Measurements from ENCODE around the gene OSTF1.

OSTF1 gene

DNA sequence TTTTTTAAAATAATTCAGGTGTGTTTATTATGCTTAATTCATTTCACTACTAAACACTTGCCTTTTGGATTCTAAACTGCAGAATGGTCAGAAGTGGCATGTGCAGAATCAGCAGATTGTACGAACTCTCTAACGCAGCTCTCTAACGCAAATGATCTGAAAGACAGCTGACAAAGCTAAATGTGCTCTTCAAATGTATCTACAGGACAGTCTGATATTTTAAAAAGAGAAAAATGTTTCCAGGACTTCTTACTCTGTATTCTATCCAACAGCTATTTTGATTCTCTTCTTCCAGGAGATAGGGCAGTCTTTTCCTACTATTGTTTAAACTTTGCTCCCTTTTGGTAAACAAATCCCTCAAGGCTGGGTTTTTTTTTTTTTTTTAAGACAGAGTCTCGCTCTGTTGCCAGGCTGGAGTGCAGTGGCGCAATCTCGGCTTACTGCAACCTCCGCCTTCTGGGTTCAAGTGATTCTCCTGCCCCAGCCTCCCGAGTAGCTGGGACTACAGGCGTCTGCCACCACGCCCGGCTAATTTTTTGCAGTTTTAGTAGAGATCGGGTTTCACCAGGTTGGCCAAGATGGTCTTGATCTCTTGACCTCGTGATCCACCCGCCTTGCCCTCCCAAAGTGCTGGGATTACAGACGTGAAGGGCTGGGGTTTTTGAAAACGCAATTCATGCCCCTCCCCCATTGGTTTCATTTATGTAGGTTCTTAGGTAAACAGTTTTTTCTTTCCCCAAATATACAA lies 1.6 kb upstream of the OSTF1 start:
- DNase-seq, result no peak

DNA sequence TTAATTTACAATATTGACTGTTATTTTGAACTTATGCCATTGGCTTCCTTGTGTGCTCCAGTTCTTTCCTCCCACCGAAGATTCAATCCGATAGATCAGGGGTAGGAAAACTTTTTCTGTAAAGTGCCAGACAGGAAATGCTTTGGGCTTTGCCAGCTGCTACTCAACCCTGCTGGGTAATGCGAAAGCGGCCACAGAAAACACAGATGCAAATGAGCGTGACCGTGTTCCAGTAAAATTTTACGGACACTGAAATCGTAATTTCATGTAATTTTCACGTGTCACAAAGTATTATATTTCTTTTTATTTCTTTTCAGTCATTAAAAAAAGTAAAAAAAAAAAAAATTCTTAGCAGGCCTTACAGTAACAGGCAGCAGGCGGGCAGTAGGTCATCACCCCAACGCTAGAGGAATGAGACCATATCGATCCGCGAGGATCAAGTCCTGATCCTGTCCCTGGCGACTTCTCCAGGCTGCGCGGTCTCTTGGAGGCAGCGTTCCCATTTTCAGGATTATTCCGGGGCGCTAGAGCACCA lies 958 bp upstream of the OSTF1 start:
- DNase-seq, result no peak

- no peak for DNase-seq
Observed at GRCh38 chr9:75088646-75089372, 495 bp downstream of the OSTF1 start.

- no peak for DNase-seq
Observed at GRCh38 chr9:75089373-75089766, 1.1 kb downstream of the OSTF1 start.

- DNase-seq, result no peak
Observed at GRCh38 chr9:75090579-75090978, 2.3 kb downstream of the OSTF1 start.

- DNase-seq, result no peak
Observed at GRCh38 chr9:75092766-75093165, 4.5 kb downstream of the OSTF1 start.

DNA sequence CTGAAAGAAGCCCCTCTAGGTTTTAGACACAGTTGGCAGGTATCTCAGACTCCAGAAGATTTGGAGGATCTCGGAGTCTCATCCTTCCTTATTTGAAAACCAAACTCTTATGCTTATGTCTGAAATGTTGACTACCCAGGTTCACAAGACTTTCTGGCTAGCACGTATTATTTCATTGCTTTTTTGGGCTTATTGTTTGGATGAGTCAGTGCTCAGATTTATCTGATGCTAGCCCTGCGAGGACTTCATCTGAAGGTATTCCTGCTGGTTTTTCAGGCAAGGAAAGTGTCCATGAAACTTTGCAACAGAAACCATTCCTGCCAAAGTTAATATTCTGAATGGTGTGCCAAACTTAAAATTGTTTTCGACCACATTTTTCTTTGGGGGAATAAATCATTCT lies 8.5 kb downstream of the OSTF1 start:
- DNase-seq, result no peak

DNA sequence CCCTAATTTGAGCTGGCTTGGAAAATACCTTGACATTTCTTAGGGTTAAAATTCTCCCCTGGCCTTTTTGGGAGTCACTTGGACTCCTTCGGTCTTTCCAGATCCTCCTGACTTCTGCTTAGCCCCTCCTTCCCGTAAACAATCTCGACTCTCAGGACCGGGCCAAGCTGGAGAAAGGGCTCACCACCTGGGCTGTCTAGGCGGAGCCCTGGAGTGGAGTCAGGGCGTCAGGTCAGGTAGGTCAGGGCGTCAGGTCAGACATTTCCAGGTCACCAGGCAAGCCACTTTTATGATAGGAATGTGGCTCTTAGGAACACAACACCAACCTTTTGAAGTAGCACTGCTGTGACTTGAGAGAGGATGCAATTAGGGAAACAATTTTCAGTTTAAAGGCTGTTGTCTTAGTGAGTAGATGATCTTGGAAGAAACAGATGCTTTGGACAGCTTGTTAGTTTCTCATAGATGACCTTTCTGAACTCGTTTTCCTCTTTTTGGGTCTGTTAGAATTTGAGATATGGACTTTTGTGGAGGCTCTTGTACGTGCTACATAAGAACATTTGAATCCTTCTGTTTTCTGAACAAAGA lies 12.8 kb downstream of the OSTF1 start:
- DNase-seq, result no peak

DNA sequence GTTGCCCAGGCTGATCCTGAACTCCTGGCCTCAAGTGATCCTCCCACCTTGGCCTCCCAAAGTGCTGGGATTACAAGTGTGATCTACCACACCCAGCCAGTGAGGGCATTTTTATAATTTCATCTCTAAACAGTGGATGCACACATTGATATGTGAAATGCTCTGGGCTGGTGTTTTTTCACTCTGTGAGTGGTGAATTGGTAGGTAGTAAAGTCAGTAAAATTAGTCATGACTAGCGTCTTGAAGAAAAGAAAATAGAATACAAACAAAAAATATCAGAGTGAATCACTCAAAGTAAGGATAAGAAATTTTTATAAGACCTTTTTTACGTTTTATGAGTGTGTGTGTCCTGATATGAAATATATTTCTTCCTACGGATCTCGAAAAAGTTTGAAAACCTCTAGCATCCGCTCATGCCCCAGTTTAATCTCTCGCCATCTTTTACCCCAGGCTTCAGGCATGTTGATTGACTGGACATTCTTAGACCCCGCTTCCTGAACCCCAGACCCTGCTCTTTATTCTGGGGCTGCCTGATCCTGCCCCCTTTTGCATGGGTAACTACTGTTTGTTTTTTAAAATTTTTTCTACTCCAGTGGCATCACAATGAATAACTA lies 14.0 kb downstream of the OSTF1 start:
- DNase-seq, result no peak

DNA sequence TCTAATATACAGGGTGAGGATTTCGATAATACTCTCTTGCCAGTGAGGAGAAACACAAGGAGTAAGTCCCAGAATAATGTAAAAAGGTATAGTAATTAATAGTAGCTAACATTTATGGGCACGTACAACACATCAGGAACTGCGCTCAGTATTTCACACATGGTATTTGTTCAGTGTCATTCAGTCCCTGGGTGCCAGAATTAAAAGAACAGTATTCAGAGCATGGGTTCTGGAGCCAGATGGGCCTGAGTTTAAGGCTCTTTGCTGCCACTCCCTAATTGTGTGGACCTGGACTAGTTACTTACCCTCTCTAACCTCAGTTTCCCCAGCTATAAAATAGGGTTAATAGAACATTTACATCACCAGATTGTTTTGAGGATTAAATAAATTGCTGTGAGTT lies 16.3 kb downstream of the OSTF1 start:
- DNase-seq, result no peak

DNA sequence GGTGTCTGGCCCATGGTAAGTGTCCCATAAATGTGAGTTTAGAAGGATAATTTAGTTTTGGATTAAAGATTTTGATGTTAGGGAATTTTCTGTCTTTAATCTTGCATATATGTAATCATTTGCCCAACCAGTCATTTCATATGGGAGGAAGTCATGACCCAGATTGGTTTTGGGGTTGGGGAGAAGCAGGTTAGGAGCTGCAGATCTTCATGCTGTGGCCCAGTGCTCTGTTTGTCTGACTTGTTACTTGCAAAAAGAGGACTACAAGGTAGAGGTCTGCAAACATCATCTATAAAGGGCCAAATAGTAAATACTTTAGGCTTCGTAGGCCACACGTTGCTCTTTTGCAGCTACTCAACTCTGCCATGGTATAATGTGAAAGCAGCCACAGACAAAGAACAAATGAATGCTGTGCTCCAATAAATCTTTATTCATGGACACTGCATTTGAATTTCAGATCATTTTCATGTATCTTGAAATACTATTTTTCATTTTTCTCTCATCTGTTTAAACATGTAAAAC lies 16.8 kb downstream of the OSTF1 start:
- DNase-seq, result no peak

GRCh38 chr9:75105841-75106240 lies 17.5 kb downstream of the OSTF1 start:
- DNase-seq, result no peak

- no peak for DNase-seq
Observed at GRCh38 chr9:75106857-75107256, 18.5 kb downstream of the OSTF1 start.

DNA sequence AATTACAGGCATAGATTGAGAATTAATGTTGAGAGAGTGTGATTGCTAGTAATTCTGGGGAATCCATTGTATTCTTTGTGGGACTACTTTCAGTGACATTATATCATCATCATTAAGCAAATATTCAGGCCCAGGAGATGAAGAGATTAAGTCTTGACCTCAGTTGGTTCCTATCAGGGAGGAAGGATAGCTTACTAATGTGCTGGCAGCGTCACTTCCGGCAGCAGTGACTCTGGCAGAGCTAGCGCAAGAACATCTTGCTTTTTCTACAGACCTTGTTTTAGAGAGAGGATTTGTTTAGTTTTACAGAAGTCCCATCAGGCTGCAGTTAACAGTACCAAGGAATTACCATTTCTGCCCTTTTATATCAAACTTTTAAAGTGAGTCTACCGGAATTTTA lies 20.3 kb downstream of the OSTF1 start:
- DNase-seq, result no peak

DNA sequence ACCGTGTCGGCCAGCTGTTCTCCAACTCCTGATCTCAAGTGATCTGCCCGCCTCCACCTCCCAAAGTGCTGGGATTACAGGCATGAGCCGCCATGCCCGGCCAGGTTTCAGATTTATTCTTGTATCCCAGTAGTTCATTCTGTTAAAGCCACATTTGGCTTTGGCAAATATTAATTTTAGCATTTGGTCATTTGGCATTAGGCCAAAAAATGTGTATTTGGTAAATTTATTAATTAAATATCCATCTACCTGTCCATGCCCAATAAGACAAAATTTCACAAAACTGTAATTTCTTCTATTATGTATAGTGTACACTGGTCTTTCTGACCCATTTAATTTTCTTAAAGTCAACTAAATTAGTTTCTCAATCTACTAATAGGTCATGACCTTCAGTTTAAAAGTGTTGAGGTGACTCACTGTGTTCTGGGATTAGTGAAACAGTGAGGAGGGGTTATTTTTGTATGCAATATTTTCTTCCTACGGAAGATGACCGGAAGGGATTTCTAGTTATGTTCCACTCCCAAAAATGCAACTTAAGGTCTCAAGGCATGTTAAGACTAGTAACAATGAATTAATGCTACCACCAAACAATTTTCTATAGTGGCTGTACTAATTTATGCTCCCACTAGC lies 21.0 kb downstream of the OSTF1 start:
- DNase-seq, result no peak

DNA sequence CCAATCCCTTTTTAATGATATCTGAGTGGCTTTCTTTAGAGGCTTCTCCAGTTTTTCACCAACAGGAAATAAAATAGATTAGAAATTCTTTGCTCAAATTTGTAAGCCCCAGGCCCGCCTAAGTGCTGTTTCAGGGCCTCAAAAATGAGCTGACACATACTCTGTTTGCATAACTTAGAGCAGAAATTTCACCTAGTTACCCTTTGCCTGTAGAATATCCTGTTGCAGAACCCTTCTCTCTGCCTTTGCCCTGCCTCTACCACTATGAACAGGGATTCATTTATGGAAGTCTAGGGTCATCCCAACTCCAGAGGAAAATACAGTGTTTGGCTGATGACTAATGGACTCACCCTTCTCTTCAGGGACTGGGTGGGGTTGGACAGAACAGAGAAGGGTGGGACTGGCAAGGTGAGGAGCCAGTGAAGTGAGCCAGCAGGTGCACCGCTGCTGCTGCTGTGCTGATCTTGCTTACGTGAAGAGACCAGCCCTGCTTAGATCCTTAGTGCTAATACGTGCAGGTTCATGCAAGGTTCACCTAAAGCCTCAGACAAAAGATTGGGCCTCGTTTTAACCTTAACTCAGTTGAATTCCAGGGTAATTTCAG lies 22.8 kb downstream of the OSTF1 start:
- DNase-seq, result no peak

- no peak for DNase-seq
Observed at GRCh38 chr9:75112789-75113188, 24.5 kb downstream of the OSTF1 start.

- DNase-seq, result no peak
Observed at GRCh38 chr9:75116306-75116705, 28.0 kb downstream of the OSTF1 start.

- no peak for DNase-seq
Observed at GRCh38 chr9:75117564-75117963, 29.2 kb downstream of the OSTF1 start.

GRCh38 chr9:75120686-75121085 lies 32.4 kb downstream of the OSTF1 start:
- no peak for DNase-seq

GRCh38 chr9:75121914-75122558 lies 33.7 kb downstream of the OSTF1 start:
- DNase-seq, result no peak

GRCh38 chr9:75123696-75124095 lies 35.4 kb downstream of the OSTF1 start:
- no peak for DNase-seq

Data from NCI-H1436 (cell line).